Glutamatergic neuron (in vitro differentiated cells): Measurements from ENCODE around the gene TPCN2. TPM values are rescaled to one million over a fixed set of nuclear protein-coding genes. Genes with fewer than 3 reads are reported as not detected.

Experiments used
- DNase-seq: peaks from one replicate; pipeline ENCODE4 v3.0.0; 2022
- H3K27ac Mint-ChIP-seq: one replicate; pipeline ENCODE4 v1.8.0; 2020; ENCODE audit warnings: mild to moderate bottlenecking, mixed read lengths, inconsistent platforms; ENCODE audit not compliant: unreplicated experiment
- H3K27me3 Mint-ChIP-seq: one replicate; pipeline ENCODE4 v1.8.0; 2020; ENCODE audit warnings: mild to moderate bottlenecking, moderate library complexity, mixed read lengths, inconsistent platforms; ENCODE audit not compliant: unreplicated experiment
- H3K36me3 Mint-ChIP-seq: one replicate; pipeline ENCODE4 v1.8.0; 2020; ENCODE audit warnings: mild to moderate bottlenecking, mixed read lengths, inconsistent platforms; ENCODE audit not compliant: unreplicated experiment
- H3K4me1 Mint-ChIP-seq: one replicate; pipeline ENCODE4 v1.8.0; 2020; ENCODE audit warnings: mild to moderate bottlenecking, low read depth, mixed read lengths, inconsistent platforms; ENCODE audit not compliant: unreplicated experiment
- H3K4me3 Mint-ChIP-seq: one replicate; pipeline ENCODE4 v1.8.0; 2020; ENCODE audit warnings: mild to moderate bottlenecking, mixed read lengths, inconsistent platforms; ENCODE audit not compliant: unreplicated experiment
- H3K9me3 Mint-ChIP-seq: one replicate; pipeline ENCODE4 v1.8.0; 2020; ENCODE audit warnings: mild to moderate bottlenecking, moderate library complexity, mixed read lengths, inconsistent platforms; ENCODE audit not compliant: unreplicated experiment
- CTCF ChIP-seq: fragments of 200-600 bp; sonication (generic); IDR thresholded peaks from one replicate; pipeline ENCODE4 v1.5.0; 2021; ENCODE audit not compliant: partially characterized antibody, unreplicated experiment
- total RNA-seq: library from RNA; stranded (reverse); fragmentation: NEBNext Ultra II Directional; extraction: Animal tissue kit (Norgen Biotek cat#: 25700); gene quantifications from one replicate; pipeline ENCODE4 v1.2.1, GENCODE V29; 2021; ENCODE audit not compliant: unreplicated experiment

TPCN2 gene
- total RNA-seq, 1 donor from 2014 or later = 17.2 TPM

DNA sequence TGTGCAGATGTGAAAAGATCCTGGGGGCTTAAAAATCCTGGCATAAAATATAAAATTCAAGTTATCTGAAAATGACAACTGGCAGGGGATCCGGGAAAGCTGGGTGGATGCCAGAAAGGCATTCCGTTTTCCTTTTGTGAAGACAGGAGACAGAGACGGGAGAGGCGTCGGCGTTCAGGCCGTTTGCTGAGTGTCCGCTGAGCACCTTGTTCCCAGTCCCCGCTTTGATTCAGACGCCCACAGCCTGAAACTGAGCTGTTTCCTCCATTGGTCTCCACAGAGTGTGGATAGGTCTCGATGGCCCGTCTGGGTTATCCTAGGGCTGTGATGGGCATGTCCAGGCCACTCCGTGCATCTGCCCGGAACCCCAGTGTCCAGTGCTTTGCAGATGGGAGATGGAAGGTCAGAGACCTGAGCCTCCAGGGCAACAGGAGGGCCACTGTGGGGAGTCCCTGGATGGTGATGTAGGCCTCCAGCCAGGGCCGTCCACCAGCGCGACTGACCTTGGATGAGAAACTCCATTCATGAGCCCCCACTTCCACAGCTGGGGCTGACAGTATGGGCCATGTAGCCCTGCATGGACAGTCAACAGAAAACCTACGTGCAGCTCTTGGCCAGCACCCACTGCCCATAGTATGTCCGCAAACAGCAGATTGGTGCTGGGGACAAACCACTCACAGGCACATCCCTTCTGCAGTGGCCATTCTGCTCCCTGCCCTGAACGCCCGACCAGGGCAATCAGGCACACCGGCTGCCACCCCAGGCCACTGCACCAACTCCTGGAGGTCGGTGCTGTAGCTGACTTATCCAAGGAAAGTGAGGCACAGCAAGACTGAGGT is 47.3 kb upstream of the TPCN2 start:
- Mint-ChIP-seq H3K27ac (no peak overlapping the region), H3K27me3 (peaks cover 1% of the 10 kb centered on the region), H3K36me3 (no peaks in the 10 kb centered on the region), H3K4me3 (no peak overlapping the region), H3K9me3 (peaks cover 5% of the 10 kb centered on the region), H3K4me1 (peaks cover 15% of the 10 kb centered on the region)
- DNase-seq = no peak
- no peak for TF ChIP-seq CTCF

- TF ChIP-seq CTCF = no peak
- H3K4me1 Mint-ChIP-seq = peaks cover 15% of the 10 kb centered on the region
- no peaks in the 10 kb centered on the region for H3K36me3 Mint-ChIP-seq
- DNase-seq = no peak
- H3K4me3 Mint-ChIP-seq = no peak overlapping the region
- H3K9me3 Mint-ChIP-seq = peaks cover 8% of the 10 kb centered on the region
- no peak overlapping the region for H3K27ac Mint-ChIP-seq
- H3K27me3 Mint-ChIP-seq = no peaks in the 10 kb centered on the region
These were observed 46.6 kb upstream of the TPCN2 start for GRCh38 chr11:69002110-69002569.

DNA sequence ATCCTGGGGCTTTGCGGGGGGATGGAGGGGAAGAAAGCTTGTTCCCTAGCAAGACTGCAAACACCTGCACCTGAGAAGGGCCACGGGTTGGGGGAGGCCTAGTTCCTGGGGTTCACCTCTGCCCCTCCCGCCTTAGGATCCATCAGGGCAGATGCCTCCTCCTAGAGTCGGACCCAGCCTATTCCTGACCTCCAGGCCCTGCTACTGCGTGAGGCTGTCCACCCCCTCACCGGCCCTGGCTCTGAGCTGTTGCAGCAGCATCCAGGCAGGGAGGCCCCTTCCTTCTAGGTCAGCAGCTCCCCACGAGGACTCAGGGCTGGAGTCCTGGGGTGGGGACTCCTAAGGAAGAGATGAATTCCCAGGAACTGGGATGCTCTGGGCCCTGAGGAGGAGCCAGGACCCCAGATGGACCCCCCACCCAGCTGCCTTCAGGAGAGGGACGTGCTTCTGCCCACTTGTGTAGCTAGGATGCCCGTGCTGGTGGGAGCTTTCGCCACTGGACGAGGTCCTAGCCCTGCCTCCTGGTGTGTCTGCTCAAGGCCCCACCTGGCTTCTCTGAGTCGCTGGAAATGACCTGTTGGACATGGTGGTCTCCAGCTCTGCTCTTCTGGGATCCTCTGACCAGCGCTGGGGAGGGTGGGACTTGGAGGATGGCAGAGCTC is 46.0 kb upstream of the TPCN2 start:
- Mint-ChIP-seq H3K4me3 (no peak overlapping the region), H3K36me3 (no peaks in the 10 kb centered on the region), H3K27ac (no peak overlapping the region), H3K27me3 (peaks cover 2% of the 10 kb centered on the region), H3K4me1 (peaks cover 17% of the 10 kb centered on the region), H3K9me3 (peaks cover 8% of the 10 kb centered on the region)
- no peak for DNase-seq
- no peak for TF ChIP-seq CTCF

DNA sequence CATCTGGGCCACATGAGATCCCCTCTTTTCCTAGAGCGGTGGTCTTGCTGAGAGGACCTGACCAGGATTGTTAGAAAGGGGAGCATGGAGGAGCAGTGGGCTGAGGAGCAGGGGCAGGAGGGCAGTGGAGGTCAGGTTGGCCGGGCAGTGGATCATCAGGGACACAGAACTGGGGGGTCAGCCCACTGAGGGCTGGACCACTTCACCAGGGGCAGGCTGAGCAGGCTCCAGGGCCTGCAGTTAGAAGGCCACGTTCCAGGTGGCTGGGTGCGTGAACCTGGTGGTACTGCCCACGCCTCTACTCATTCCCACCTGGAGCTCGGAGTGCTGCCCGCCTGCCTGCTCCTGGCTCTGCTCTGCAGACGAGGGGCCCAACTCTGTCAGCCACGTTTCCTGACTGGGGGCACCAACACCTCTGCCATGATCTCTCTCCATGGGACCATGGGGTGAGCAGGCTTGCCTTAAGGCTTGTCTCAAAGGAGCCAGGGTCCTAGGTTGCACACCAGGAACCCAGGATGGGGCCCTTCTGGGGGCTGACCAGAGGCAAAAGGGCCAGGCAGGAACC is 45.3 kb upstream of the TPCN2 start:
- peaks cover 2% of the 10 kb centered on the region for H3K27me3 Mint-ChIP-seq
- H3K9me3 Mint-ChIP-seq = peaks cover 6% of the 10 kb centered on the region
- peaks cover 15% of the 10 kb centered on the region for H3K4me1 Mint-ChIP-seq
- no peak overlapping the region for H3K4me3 Mint-ChIP-seq
- DNase-seq = no peak
- H3K36me3 Mint-ChIP-seq = no peaks in the 10 kb centered on the region
- TF ChIP-seq CTCF = no peak
- no peak overlapping the region for H3K27ac Mint-ChIP-seq
